SJCRH30 (cell line): ENCODE data around the gene SP110. TPM values are rescaled to one million over a fixed set of nuclear protein-coding genes. Genes with fewer than 3 reads are reported as not detected.
A peak's percentile ranks its signal among the peaks of the same experiment; 100 is the strongest.

Experiments
- DNase-seq, 2 experiments: peaks; one replicate each; pipeline ENCODE4 v3.0.0-alpha.2; 2015 to 2020
- H3K27ac ChIP-seq: fragments of 250-450 bp; sonication (Bioruptor Pico); 2 replicates; pipeline ENCODE4 v1.5.1; 2020; ENCODE audit warnings: mild to moderate bottlenecking, moderate library complexity
- H3K27me3 ChIP-seq: fragments of 250-450 bp; sonication (Bioruptor Pico); 2 replicates; pipeline ENCODE4 v1.5.1; 2020; ENCODE audit warnings: mild to moderate bottlenecking, moderate library complexity
- H3K36me3 ChIP-seq: fragments of 250-450 bp; sonication (Bioruptor Pico); 2 replicates; pipeline ENCODE4 v1.5.1; 2020; ENCODE audit warnings: mild to moderate bottlenecking, moderate library complexity
- H3K4me1 ChIP-seq: fragments of 250-450 bp; sonication (Bioruptor Pico); 2 replicates; pipeline ENCODE4 v1.5.1; 2020; ENCODE audit warnings: mild to moderate bottlenecking, moderate library complexity
- H3K4me3 ChIP-seq: fragments of 250-450 bp; sonication (Bioruptor Pico); 2 replicates; pipeline ENCODE4 v1.5.1; 2020; ENCODE audit warnings: mild to moderate bottlenecking, moderate library complexity
- H3K9me3 ChIP-seq: fragments of 250-450 bp; sonication (Bioruptor Pico); replicated peaks from 2 replicates; pipeline ENCODE4 v1.5.1; 2020; ENCODE audit warnings: mild to moderate bottlenecking, moderate library complexity
- total RNA-seq: library from RNA; depleted of rRNA; stranded (reverse); fragments of >200 nt; shearing (Covaris generic); gene quantifications from 2 replicates; pipeline ENCODE4 v1.2.3, GENCODE V29; 2014

Gene SP110
- total RNA-seq, 1 experiment from 2014 or later, result 3.0 TPM

- peak overlapping the region; percentile 11; the same call in 1 of the 2 replicates for H3K4me3 ChIP-seq
- peak; percentile 36 to 72 for DNase-seq
- H3K27me3 ChIP-seq, result 0 out of 2 replicates have a peak, but pooled peaks cover 3% of the 10 kb centered on the region
- H3K27ac ChIP-seq, result no peak overlapping the region
- no peaks in the 10 kb centered on the region for H3K9me3 ChIP-seq
- no peaks in the 10 kb centered on the region for H3K36me3 ChIP-seq
- peaks cover 10% of the 10 kb centered on the region for H3K4me1 ChIP-seq
Measured at GRCh38 chr2:230170532-230170931, 49.3 kb downstream of the SP110 start.

- Histone ChIP-seq H3K4me1 (peaks cover 10% of the 10 kb centered on the region), H3K4me3 (no peak overlapping the region), H3K9me3 (no peaks in the 10 kb centered on the region), H3K27me3 (0 out of 2 replicates have a peak, but pooled peaks cover 3% of the 10 kb centered on the region), H3K27ac (no peak overlapping the region), H3K36me3 (no peaks in the 10 kb centered on the region)
- no peak for DNase-seq
Measured at GRCh38 chr2:230166557-230167170, 53.1 kb downstream of the SP110 start.

GRCh38 chr2:230164139-230164538 lies 55.6 kb downstream of the SP110 start:
- Histone ChIP-seq H3K27me3 (no peaks in the 10 kb centered on the region), H3K9me3 (no peaks in the 10 kb centered on the region), H3K4me1 (no peaks in the 10 kb centered on the region), H3K36me3 (no peaks in the 10 kb centered on the region), H3K4me3 (no peak overlapping the region), H3K27ac (no peak overlapping the region)
- DNase-seq, result no peak

DNA sequence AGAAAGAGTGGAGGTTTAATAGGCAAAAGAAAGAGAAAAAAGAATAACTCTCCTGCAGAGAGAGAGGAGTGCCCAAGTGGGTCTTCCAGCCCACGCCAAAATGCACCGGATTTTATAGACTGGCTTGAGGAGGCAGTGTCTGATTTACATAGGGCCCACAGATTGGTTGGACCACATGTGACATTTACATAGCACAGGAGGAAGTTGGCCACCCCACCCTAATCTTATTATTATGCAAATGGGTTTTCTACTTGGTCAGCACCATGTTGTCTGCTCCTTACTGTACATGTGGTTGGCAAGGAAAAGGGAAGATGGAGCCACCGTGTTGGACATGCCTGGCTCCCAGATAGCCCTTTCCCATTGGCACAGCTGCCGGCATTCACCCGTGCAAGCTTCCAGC lies 56.8 kb downstream of the SP110 start:
- Histone ChIP-seq H3K4me1 (no peaks in the 10 kb centered on the region), H3K4me3 (no peak overlapping the region), H3K27ac (no peak overlapping the region), H3K36me3 (no peaks in the 10 kb centered on the region), H3K27me3 (no peaks in the 10 kb centered on the region), H3K9me3 (no peaks in the 10 kb centered on the region)
- no peak for DNase-seq

DNA sequence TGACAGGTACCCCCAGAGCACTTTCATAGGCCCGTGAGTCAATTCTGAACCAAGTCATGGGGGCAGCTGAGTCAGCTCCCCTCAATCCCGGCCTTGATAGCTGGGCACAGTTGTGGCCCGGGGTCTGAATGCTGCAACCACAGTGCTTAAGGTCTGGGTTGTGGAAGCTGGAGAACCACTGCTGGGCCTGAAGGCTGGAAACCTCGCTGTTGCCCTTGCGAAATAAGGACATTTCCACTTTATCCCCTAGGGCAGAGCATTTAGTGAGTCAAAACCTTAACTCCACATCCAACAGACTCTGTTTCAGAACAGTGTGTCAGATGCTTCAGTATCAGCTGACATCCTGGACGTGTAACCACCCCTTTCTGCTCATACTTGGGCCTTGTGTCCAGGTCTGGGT lies 58.6 kb downstream of the SP110 start:
- Histone ChIP-seq H3K27ac (no peak overlapping the region), H3K36me3 (no peaks in the 10 kb centered on the region), H3K9me3 (no peaks in the 10 kb centered on the region), H3K27me3 (no peaks in the 10 kb centered on the region), H3K4me3 (no peak overlapping the region), H3K4me1 (no peaks in the 10 kb centered on the region)
- no peak for DNase-seq

GRCh38 chr2:230160112-230160660 lies 59.6 kb downstream of the SP110 start:
- H3K4me3 ChIP-seq, result no peak overlapping the region
- no peak overlapping the region for H3K27ac ChIP-seq
- no peaks in the 10 kb centered on the region for H3K36me3 ChIP-seq
- peak; percentile 19 to 66 for DNase-seq
- no peaks in the 10 kb centered on the region for H3K4me1 ChIP-seq
- no peaks in the 10 kb centered on the region for H3K27me3 ChIP-seq
- no peaks in the 10 kb centered on the region for H3K9me3 ChIP-seq

- no peak overlapping the region for H3K27ac ChIP-seq
- no peaks in the 10 kb centered on the region for H3K4me1 ChIP-seq
- H3K27me3 ChIP-seq, result no peaks in the 10 kb centered on the region
- DNase-seq, result no peak
- no peak overlapping the region for H3K4me3 ChIP-seq
- no peaks in the 10 kb centered on the region for H3K36me3 ChIP-seq
- no peaks in the 10 kb centered on the region for H3K9me3 ChIP-seq
Measured at GRCh38 chr2:230158468-230158867, 61.3 kb downstream of the SP110 start.

GRCh38 chr2:230156782-230157699 lies 62.7 kb downstream of the SP110 start:
- no peaks in the 10 kb centered on the region for H3K9me3 ChIP-seq
- no peak for DNase-seq
- no peak overlapping the region for H3K27ac ChIP-seq
- H3K4me1 ChIP-seq, result no peaks in the 10 kb centered on the region
- no peak overlapping the region for H3K4me3 ChIP-seq
- H3K27me3 ChIP-seq, result no peaks in the 10 kb centered on the region
- no peaks in the 10 kb centered on the region for H3K36me3 ChIP-seq

DNA sequence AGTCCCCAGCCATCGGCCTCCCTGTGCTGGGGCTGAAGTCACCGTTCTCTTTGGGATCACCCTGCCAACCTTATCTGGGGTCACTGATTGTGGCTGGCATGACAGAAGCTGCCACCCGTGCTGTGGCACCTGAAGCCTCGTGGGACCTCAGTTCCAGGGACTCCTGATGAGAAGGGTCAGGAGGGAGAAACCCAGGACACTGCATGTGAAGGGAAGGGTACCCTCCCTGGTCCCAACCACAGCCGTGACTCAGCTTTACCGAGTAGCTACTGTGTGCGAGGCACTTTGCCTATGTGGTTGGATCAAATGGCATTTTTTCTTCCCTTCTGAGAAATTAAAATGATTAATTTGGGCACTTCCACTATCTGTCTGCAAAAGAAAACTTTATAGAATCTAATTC lies 64.4 kb downstream of the SP110 start:
- Histone ChIP-seq H3K9me3 (no peaks in the 10 kb centered on the region), H3K36me3 (no peaks in the 10 kb centered on the region), H3K27ac (no peak overlapping the region), H3K4me3 (no peak overlapping the region), H3K27me3 (no peaks in the 10 kb centered on the region), H3K4me1 (no peaks in the 10 kb centered on the region)
- no peak for DNase-seq

DNA sequence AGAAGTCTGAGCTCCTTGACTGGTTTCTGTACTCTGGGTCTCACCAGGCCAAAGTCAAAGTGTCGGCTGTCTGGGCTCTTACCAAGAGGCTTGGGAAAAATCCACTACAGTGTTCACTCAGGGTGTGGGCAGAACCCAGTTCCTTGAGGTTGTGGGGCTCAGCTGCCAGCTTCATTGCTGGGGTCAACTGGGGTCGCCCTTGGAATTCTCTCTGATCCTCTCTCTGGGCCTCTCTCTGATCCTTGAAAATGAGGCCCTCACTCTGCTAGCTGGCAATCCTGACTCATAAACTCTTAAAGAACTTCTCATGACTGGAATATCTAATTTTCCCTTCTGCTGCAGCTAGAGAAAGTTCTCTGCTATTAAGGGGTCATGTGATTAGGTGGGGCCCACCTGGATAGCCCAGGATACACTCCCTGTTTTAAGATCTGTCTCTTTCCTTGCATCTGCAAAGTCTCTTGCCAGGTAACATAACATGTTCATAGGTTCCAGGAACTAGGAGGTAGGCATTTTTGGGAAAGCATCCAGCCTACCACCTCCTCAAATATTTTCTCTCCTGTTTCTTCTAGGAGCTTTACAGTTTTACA lies 66.3 kb downstream of the SP110 start:
- H3K9me3 ChIP-seq, result no peaks in the 10 kb centered on the region
- H3K27me3 ChIP-seq, result no peaks in the 10 kb centered on the region
- no peaks in the 10 kb centered on the region for H3K4me1 ChIP-seq
- H3K27ac ChIP-seq, result no peak overlapping the region
- H3K36me3 ChIP-seq, result no peaks in the 10 kb centered on the region
- no peak overlapping the region for H3K4me3 ChIP-seq
- no peak for DNase-seq

GRCh38 chr2:230152334-230152733 lies 67.5 kb downstream of the SP110 start:
- Histone ChIP-seq H3K27me3 (no peaks in the 10 kb centered on the region), H3K4me3 (no peak overlapping the region), H3K27ac (no peak overlapping the region), H3K36me3 (no peaks in the 10 kb centered on the region), H3K9me3 (no peaks in the 10 kb centered on the region), H3K4me1 (no peaks in the 10 kb centered on the region)
- no peak for DNase-seq

- Histone ChIP-seq H3K27me3 (0 out of 2 replicates have a peak, but pooled peaks cover 5% of the 10 kb centered on the region), H3K4me1 (no peaks in the 10 kb centered on the region), H3K4me3 (no peak overlapping the region), H3K27ac (no peak overlapping the region), H3K9me3 (no peaks in the 10 kb centered on the region), H3K36me3 (no peaks in the 10 kb centered on the region)
- DNase-seq, result no peak
Measured at GRCh38 chr2:230144355-230144754, 75.4 kb downstream of the SP110 start.

DNA sequence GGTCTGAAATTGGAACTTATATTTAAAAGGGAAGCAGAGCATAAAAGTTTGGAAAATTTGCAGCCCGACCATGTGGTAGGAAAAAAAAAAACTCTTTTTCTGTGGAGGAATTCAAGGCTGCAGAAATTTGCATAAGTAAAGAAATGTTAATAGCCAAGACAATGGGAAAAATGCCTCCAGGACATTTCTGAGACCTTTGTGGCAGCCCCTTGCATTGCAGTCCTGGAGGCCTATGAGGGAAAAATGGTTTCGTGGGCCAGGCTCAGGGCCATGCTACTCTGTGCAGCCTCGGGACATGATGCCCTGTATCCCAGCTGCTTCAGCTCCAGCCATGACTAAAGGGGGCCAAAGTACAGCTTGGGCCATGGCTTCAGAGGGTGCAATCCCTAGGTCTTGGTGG lies 79.1 kb downstream of the SP110 start:
- Histone ChIP-seq H3K27me3 (0 out of 2 replicates have a peak, but pooled peaks cover 5% of the 10 kb centered on the region), H3K27ac (no peak overlapping the region), H3K9me3 (no peaks in the 10 kb centered on the region), H3K4me1 (no peaks in the 10 kb centered on the region), H3K36me3 (no peaks in the 10 kb centered on the region), H3K4me3 (no peak overlapping the region)
- no peak for DNase-seq

DNA sequence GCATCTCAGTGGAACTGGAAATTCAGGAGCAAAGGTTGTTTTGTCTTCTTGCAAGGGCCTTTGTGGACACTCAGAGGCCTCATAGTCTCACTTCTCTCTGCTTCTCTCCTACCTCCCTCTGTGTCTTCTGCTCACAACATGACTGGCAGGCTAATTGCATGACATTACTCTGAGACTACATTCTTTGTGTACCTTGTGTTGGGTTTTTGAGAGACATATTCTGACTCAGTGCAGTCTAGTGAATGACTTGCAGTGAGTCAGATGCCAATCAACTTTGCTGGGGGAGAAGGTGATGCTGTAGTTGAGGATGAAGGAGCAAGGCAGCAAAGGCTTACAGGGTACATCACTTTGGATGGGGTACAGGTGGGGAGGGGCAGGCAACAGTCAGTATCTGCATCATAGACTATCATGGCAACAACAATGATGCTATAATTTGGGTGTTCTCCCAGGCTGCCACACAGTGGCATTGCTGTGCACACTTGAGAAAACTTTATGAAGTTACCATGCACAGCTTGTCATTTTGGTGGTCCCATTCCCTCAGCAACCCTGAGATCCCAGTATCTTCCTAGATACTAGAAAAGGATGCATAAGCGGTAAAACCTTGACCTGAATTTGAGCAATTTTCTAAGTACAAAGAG lies 81.8 kb downstream of the SP110 start:
- Histone ChIP-seq H3K4me1 (no peaks in the 10 kb centered on the region), H3K4me3 (no peak overlapping the region), H3K36me3 (no peaks in the 10 kb centered on the region), H3K27me3 (0 out of 2 replicates have a peak, but pooled peaks cover 5% of the 10 kb centered on the region), H3K9me3 (no peaks in the 10 kb centered on the region), H3K27ac (no peak overlapping the region)
- DNase-seq, result no peak
